SK-N-SH (cell line): ENCODE measurements around the gene CRIM1. TPM values are rescaled to one million over a fixed set of nuclear protein-coding genes. Genes with fewer than 3 reads are reported as not detected.

ENCODE experiments used
- CTCF ChIA-PET: fragments of 300-600, 350-600 bp; formaldehyde crosslinking; extraction: SDS; loops from one replicate; lab custom pipeline; 2021; lab: Yijun Ruan, JAX
- POLR2A ChIA-PET: fragments of 350-600 bp; sonication (Branson Sonifier 250); formaldehyde crosslinking; extraction: SDS; loops from one replicate; lab custom pipeline; 2020; ENCODE audit warnings: antibody characterized with exemption, inconsistent platforms; lab: Yijun Ruan, JAX
- DNase-seq: peaks from one replicate; pipeline ENCODE4 v3.0.0; 2012
- H2AFZ ChIP-seq: fragments of 200-600 bp; sonication (generic); 2 replicates; pipeline ENCODE4 v1.8.1; 2016; ENCODE audit warnings: antibody characterized with exemption, mild to moderate bottlenecking, low read depth
- H3F3A ChIP-seq: fragments of 200-600 bp; sonication (generic); replicated peaks from 2 replicates; pipeline ENCODE3; 2016; ENCODE audit warnings: antibody characterized with exemption, mild to moderate bottlenecking; ENCODE audit not compliant: insufficient read depth
- H3K27ac ChIP-seq, 2 experiments: fragments of 200-500 bp in 1 of 2; fragments of 200-600 bp in 1 of 2; sonication (Bioruptor generic) in 1 of 2; sonication (generic), shearing (Covaris generic) in 1 of 2; 2 replicates each; pipeline versions ENCODE4 v1.5.1 to v1.6.1; 2014 to 2016; ENCODE audit warnings: low read depth in 2 of 2, inconsistent platforms in 1 of 2, low read length in 1 of 2, mild to moderate bottlenecking in 1 of 2, mixed read lengths in 1 of 2
- H3K27me3 ChIP-seq: fragments of 200-600 bp; sonication (generic), shearing (Covaris generic); 2 replicates; pipeline ENCODE4 v1.6.1; 2016; ENCODE audit warnings: mixed run types; ENCODE audit not compliant: insufficient read depth
- H3K36me3 ChIP-seq, 2 experiments: fragments of 200-500 bp in 1 of 2; fragments of 200-600 bp in 1 of 2; sonication (Bioruptor generic) in 1 of 2; sonication (generic) in 1 of 2; replicated peaks in 1 of 2; 2 replicates each; pipeline versions ENCODE3 to v1.5.1; 2014 to 2016; ENCODE audit warnings: low read length in 1 of 2, mild to moderate bottlenecking in 1 of 2; ENCODE audit not compliant: insufficient read depth in 2 of 2, control insufficient read depth in 1 of 2
- H3K4me1 ChIP-seq, 2 experiments: fragments of 200-500 bp in 1 of 2; fragments of 200-600 bp in 1 of 2; sonication (Bioruptor generic) in 1 of 2; sonication (generic), shearing (Covaris generic) in 1 of 2; 2 replicates each; pipeline versions ENCODE4 v1.5.1 to v1.6.1; 2014 to 2016; ENCODE audit warnings: low read depth in 1 of 2, low read length in 1 of 2, mixed run types in 1 of 2; ENCODE audit not compliant: insufficient read depth in 2 of 2, control insufficient read depth in 1 of 2
- H3K4me2 ChIP-seq: fragments of 200-600 bp; sonication (generic), shearing (Covaris generic); 2 replicates; pipeline ENCODE4 v1.6.1; 2017; ENCODE audit warnings: mixed run types
- H3K4me3 ChIP-seq, 2 experiments: fragments of 200-500 bp in 1 of 2; fragments of 200-600 bp in 1 of 2; sonication (Bioruptor generic) in 1 of 2; sonication (generic), shearing (Covaris generic) in 1 of 2; 2 replicates each; pipeline versions ENCODE4 v1.5.1 to v1.8.1; 2014 to 2016; ENCODE audit warnings: low read depth in 2 of 2, inconsistent platforms in 1 of 2, low read length in 1 of 2, mild to moderate bottlenecking in 1 of 2, mixed read lengths in 1 of 2, moderate library complexity in 1 of 2
- H3K79me2 ChIP-seq: fragments of 200-600 bp; sonication (generic); 2 replicates; pipeline ENCODE4 v1.8.1; 2017; ENCODE audit warnings: mild to moderate bottlenecking; ENCODE audit not compliant: insufficient read depth
- H3K9ac ChIP-seq: fragments of 200-600 bp; sonication (generic); 2 replicates; pipeline ENCODE4 v1.6.1; 2017; ENCODE audit warnings: mixed run types
- H3K9me2 ChIP-seq: fragments of 200-600 bp; sonication (generic); 2 replicates; pipeline ENCODE4 v1.6.1; 2017; ENCODE audit warnings: mixed run types
- H3K9me3 ChIP-seq: fragments of 200-600 bp; sonication (generic); 2 replicates; pipeline ENCODE4 v1.6.1; 2017; ENCODE audit warnings: mixed run types, mild to moderate bottlenecking, moderate library complexity
- H4K20me1 ChIP-seq: fragments of 200-600 bp; sonication (generic); 2 replicates; pipeline ENCODE4 v1.6.1; 2017; ENCODE audit warnings: mild to moderate bottlenecking, mixed run types; ENCODE audit not compliant: insufficient read depth
- CHD2 ChIP-seq: fragments of 150-350 bp; IDR thresholded peaks from 2 replicates; pipeline ENCODE4 v1.6.1; 2018; ENCODE audit warnings: low read length; ENCODE audit not compliant: partially characterized antibody
- EZH2phosphoT487 ChIP-seq: fragments of 200-600 bp; sonication (generic); IDR thresholded peaks from 2 replicates; pipeline ENCODE4 v1.6.1; 2017; ENCODE audit warnings: low read depth, mixed run types, mild to moderate bottlenecking, antibody characterized with exemption, moderate library complexity, borderline replicate concordance
- FOSL2 ChIP-seq: IDR thresholded peaks from 2 replicates; pipeline ENCODE4 v1.4.0; 2012; ENCODE audit warnings: low read depth, mild to moderate bottlenecking, moderate library complexity, borderline replicate concordance
- FOXJ3 ChIP-seq: sonication (generic); formaldehyde crosslinking; IDR thresholded peaks from 2 replicates; pipeline ENCODE4 v1.5.1; 2020; ENCODE audit warnings: mild to moderate bottlenecking, missing genetic modification reagents
- GABPA ChIP-seq: IDR thresholded peaks from 2 replicates; pipeline ENCODE4 v1.4.0; 2012; ENCODE audit warnings: low read depth, mild to moderate bottlenecking
- MEF2A ChIP-seq: IDR thresholded peaks from 2 replicates; pipeline ENCODE4 v1.4.0; 2012; ENCODE audit warnings: low read depth, borderline replicate concordance
- RAD21 ChIP-seq: IDR thresholded peaks from 2 replicates; pipeline ENCODE4 v1.6.1; 2012; ENCODE audit warnings: mild to moderate bottlenecking, low read length
- RCOR1 ChIP-seq: fragments of 150-350 bp; IDR thresholded peaks from 2 replicates; pipeline ENCODE4 v1.6.1; 2017; ENCODE audit warnings: antibody characterized with exemption, low read length
- RFX5 ChIP-seq: IDR thresholded peaks from 2 replicates; pipeline ENCODE4 v1.6.1; 2012; ENCODE audit warnings: mild to moderate bottlenecking, improper control_type of control experiment, low read length
- TAF1 ChIP-seq: IDR thresholded peaks from 2 replicates; pipeline ENCODE4 v1.6.1; 2012; ENCODE audit warnings: low read depth, mild to moderate bottlenecking, low read length, moderate library complexity, borderline replicate concordance
- TEAD4 ChIP-seq: IDR thresholded peaks from 2 replicates; pipeline ENCODE4 v1.4.0; 2012; ENCODE audit warnings: mild to moderate bottlenecking, borderline replicate concordance; ENCODE audit not compliant: insufficient read depth
- USF1 ChIP-seq: IDR thresholded peaks from 2 replicates; pipeline ENCODE4 v1.4.0; 2012; ENCODE audit warnings: low read depth, borderline replicate concordance
- WGBS: methylation state at CpG from one replicate; pipeline ENCODE4 v1.1.6; 2017; ENCODE audit warnings: low lambda C conversion rate; 5-methylcytosine and 5-hydroxymethylcytosine counted together
- polyA plus RNA-seq, 3 experiments: library from polyadenylated mRNA; depleted of rRNA; stranded (reverse); fragments of >200 nt; gene quantifications; 2 replicates each; pipeline ENCODE4 v1.2.3, GENCODE V29; 2012
- TF ChIP-seq, protein P1 (sequence below): fragments of 200-600 bp; sonication (generic); IDR thresholded peaks from 2 replicates; pipeline ENCODE4 v1.6.1; 2017; ENCODE audit warnings: antibody characterized with exemption, mild to moderate bottlenecking, moderate library complexity

CRIM1 gene
- polyA plus RNA-seq, 1 of the 3 experiments (the other 2 are of a cell fraction), result 244 TPM

- TF ChIP-seq TAF1 (no peak), EZH2phosphoT487 (no peak)
Measured at GRCh38 chr2:36478999-36479398, 123.4 kb downstream of the CRIM1 start (continued).

- Histone ChIP-seq H3K4me3 (no peak overlapping the region), H3K9me3 (peaks cover 18% of the 10 kb centered on the region; the same call in 1 of the 2 replicates), H3K36me3 (peaks cover 62 to 94% of the 10 kb centered on the region in 2 experiments), H3K79me2 (peaks cover 91% of the 10 kb centered on the region), H3K27ac (peak overlapping the region in 1 of 2 experiments; percentile 91; a peak in 3 of 4 replicates), H3K9ac (no peak overlapping the region), H3K27me3 (no peaks in the 10 kb centered on the region), H2AFZ (no peak overlapping the region), H3K4me1 (peaks cover 0 to 57% of the 10 kb centered on the region in 2 experiments), H4K20me1 (no peaks in the 10 kb centered on the region), H3K9me2 (no peaks in the 10 kb centered on the region), H3F3A (peaks cover 92% of the 10 kb centered on the region), H3K4me2 (no peak overlapping the region; the same call in 1 of the 2 replicates)
- no peak for DNase-seq
- no peak for TF ChIP-seq FOSL2
- TF ChIP-seq GABPA, result no peak
- 91% methylated on average over 16 of the region's 16 CpGs for WGBS
- POLR2A ChIA-PET, result no interaction called here
- CTCF ChIA-PET, result interaction anchor here (1.2 to 1.5 kb wide), 2 partner anchors 10 to 19 kb away, joined by 3 read pairs; no protein-coding TSS in a partner anchor
Measured at GRCh38 chr2:36479406-36479805, 123.8 kb downstream of the CRIM1 start.

GRCh38 chr2:36480028-36480427, 124.5 kb downstream of the CRIM1 start:
- H2AFZ ChIP-seq, result no peak overlapping the region
- H3K4me2 ChIP-seq, result no peak overlapping the region
- no peaks in the 10 kb centered on the region for H4K20me1 ChIP-seq
- H3K4me1 ChIP-seq, result peaks cover 0 to 63% of the 10 kb centered on the region in 2 experiments
- H3K9me3 ChIP-seq, result peaks cover 15% of the 10 kb centered on the region; the same call in 1 of the 2 replicates
- H3F3A ChIP-seq, result peaks cover 92% of the 10 kb centered on the region
- ChIA-PET POLR2A (no interaction called here), CTCF (interaction anchor here (0.6 to 1.5 kb wide), 3 partner anchors 9 to 331 kb away, joined by 3 read pairs; no protein-coding TSS in a partner anchor)
- H3K9me2 ChIP-seq, result no peaks in the 10 kb centered on the region
- peaks cover 85% of the 10 kb centered on the region for H3K79me2 ChIP-seq
- 66% methylated on average over 5 of the region's 5 CpGs for WGBS
- H3K27me3 ChIP-seq, result no peaks in the 10 kb centered on the region
- H3K4me3 ChIP-seq, result no peak overlapping the region
- H3K9ac ChIP-seq, result peak overlapping the region; percentile 6; the same call in 1 of the 2 replicates
- peaks cover 63 to 89% of the 10 kb centered on the region in 2 experiments for H3K36me3 ChIP-seq
- no peak for DNase-seq
- TF ChIP-seq FOSL2 (no peak), EZH2phosphoT487 (no peak), FOXJ3 (CRISPR knock-in tag) (no peak), USF1 (no peak), RFX5 (no peak), RAD21 (no peak), CHD2 (no peak), TEAD4 (no peak), RCOR1 (no peak), MEF2A (no peak)
- TF ChIP-seq, protein P1, sequence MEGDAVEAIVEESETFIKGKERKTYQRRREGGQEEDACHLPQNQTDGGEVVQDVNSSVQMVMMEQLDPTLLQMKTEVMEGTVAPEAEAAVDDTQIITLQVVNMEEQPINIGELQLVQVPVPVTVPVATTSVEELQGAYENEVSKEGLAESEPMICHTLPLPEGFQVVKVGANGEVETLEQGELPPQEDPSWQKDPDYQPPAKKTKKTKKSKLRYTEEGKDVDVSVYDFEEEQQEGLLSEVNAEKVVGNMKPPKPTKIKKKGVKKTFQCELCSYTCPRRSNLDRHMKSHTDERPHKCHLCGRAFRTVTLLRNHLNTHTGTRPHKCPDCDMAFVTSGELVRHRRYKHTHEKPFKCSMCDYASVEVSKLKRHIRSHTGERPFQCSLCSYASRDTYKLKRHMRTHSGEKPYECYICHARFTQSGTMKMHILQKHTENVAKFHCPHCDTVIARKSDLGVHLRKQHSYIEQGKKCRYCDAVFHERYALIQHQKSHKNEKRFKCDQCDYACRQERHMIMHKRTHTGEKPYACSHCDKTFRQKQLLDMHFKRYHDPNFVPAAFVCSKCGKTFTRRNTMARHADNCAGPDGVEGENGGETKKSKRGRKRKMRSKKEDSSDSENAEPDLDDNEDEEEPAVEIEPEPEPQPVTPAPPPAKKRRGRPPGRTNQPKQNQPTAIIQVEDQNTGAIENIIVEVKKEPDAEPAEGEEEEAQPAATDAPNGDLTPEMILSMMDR, result no peak
- peak overlapping the region; percentile 34 to 91; a peak in 3 of 4 replicates for H3K27ac ChIP-seq
